Measurements from ENCODE around the gene CKMT2.

GRCh38 chr5:81290146-81290545 is 57.0 kb downstream of the CKMT2 start:
- no peak for TF ChIP-seq CTCF (IDR thresholded peaks at IDR 0.05)
- TF ChIP-seq ZFX (IDR thresholded peaks at IDR 0.05; ENCODE audit: borderline replicate concordance), result no peak

Data from 22Rv1 (cell line).